IMR-90 (cell line): ENCODE data around the gene ANGPT4. TPM values are rescaled to one million over a fixed set of nuclear protein-coding genes. Genes with fewer than 3 reads are reported as not detected.

ENCODE experiments used
- ATAC-seq: fragments of 200-7000 bp; cut with Tn5 transposase; 2 replicates; pipeline ENCODE4 v1.9.1; 2020; ENCODE audit warnings: low read depth, mild to moderate bottlenecking, moderate library complexity
- BruUV-seq: library from RNA; stranded (reverse); fragments of 400-500 nt; replicated peaks from 2 replicates; lab custom pipeline; 2021; lab: Mats Ljungman, UMichigan
- CTCF ChIA-PET: fragments of 300-600 bp; formaldehyde crosslinking; extraction: SDS; loops from one replicate; lab custom pipeline; 2021; ENCODE audit warnings: antibody characterized with exemption; lab: Yijun Ruan, JAX
- POLR2A ChIA-PET: fragments of 300-600 bp; sonication (Branson Sonifier 250); formaldehyde crosslinking; loops from one replicate; lab custom pipeline; 2022; ENCODE audit warnings: antibody characterized with exemption; ENCODE audit not compliant: unreplicated experiment; lab: Charles Lee
- DNase-seq: peaks from one replicate; pipeline ENCODE4 v3.0.0; 2013
- H2AFZ ChIP-seq: replicated peaks from 2 replicates; pipeline ENCODE3; 2013; ENCODE audit warnings: low read length, mild to moderate bottlenecking; ENCODE audit not compliant: poor library complexity
- H2AK5ac ChIP-seq: 2 replicates; pipeline ENCODE4 v1.6.1; 2013; ENCODE audit warnings: low read depth, low read length, inconsistent platforms
- H2AK9ac ChIP-seq: replicated peaks from 2 replicates; pipeline ENCODE3; 2013; ENCODE audit warnings: mild to moderate bottlenecking, low read depth, low read length, moderate library complexity; ENCODE audit not compliant: poor library complexity
- H2BK120ac ChIP-seq: 2 replicates; pipeline ENCODE4 v1.6.1; 2013; ENCODE audit warnings: low read depth, low read length, inconsistent platforms
- H2BK15ac ChIP-seq: 3 replicates; pipeline ENCODE4 v1.6.1; 2013; ENCODE audit warnings: low read depth, low read length, inconsistent platforms
- H2BK20ac ChIP-seq: 2 replicates; pipeline ENCODE4 v1.6.1; 2013; ENCODE audit warnings: low read depth, mild to moderate bottlenecking, inconsistent platforms, low read length, moderate library complexity
- H2BK5ac ChIP-seq: 2 replicates; pipeline ENCODE4 v1.6.1; 2013; ENCODE audit warnings: mild to moderate bottlenecking, low read depth, low read length, inconsistent platforms; ENCODE audit not compliant: poor library complexity, severe bottlenecking
- H3K14ac ChIP-seq: replicated peaks from 2 replicates; pipeline ENCODE4 v1.6.1; 2013; ENCODE audit warnings: low read depth, low read length, inconsistent platforms
- H3K18ac ChIP-seq: 2 replicates; pipeline ENCODE4 v1.6.1; 2013; ENCODE audit warnings: low read depth, low read length, control low read depth
- H3K23ac ChIP-seq: 2 replicates; pipeline ENCODE4 v1.6.1; 2013; ENCODE audit warnings: low read depth, low read length, inconsistent platforms
- H3K27ac ChIP-seq: 2 replicates; pipeline ENCODE4 v1.5.1; 2013; ENCODE audit warnings: mild to moderate bottlenecking, control low read depth, low read length; ENCODE audit not compliant: insufficient read depth
- H3K27me3 ChIP-seq: 2 replicates; pipeline ENCODE4 v1.6.1; 2013; ENCODE audit warnings: low read length; ENCODE audit not compliant: control insufficient read depth, insufficient read depth
- H3K36me3 ChIP-seq: 2 replicates; pipeline ENCODE4 v1.6.1; 2013; ENCODE audit warnings: low read length, mixed read lengths; ENCODE audit not compliant: control insufficient read depth, insufficient read depth
- H3K4ac ChIP-seq: 2 replicates; pipeline ENCODE4 v1.6.1; 2013; ENCODE audit warnings: low read depth, low read length, inconsistent platforms
- H3K4me1 ChIP-seq: 2 replicates; pipeline ENCODE4 v1.6.1; 2013; ENCODE audit warnings: low read length, mixed read lengths; ENCODE audit not compliant: control insufficient read depth, insufficient read depth
- H3K4me2 ChIP-seq: 2 replicates; pipeline ENCODE4 v1.6.1; 2013; ENCODE audit warnings: low read depth, mild to moderate bottlenecking, control low read depth, low read length, moderate library complexity
- H3K4me3 ChIP-seq: 2 replicates; pipeline ENCODE4 v1.5.1; 2013; ENCODE audit warnings: low read depth, mild to moderate bottlenecking, control low read depth, low read length, moderate library complexity; ENCODE audit not compliant: insufficient read depth
- H3K56ac ChIP-seq: 2 replicates; pipeline ENCODE4 v1.6.1; 2013; ENCODE audit warnings: low read length, inconsistent platforms; ENCODE audit not compliant: insufficient read depth; ENCODE audit errors: extremely low read depth
- H3K79me1 ChIP-seq, 2 experiments: 2 replicates each; pipeline ENCODE4 v1.6.1; 2013; ENCODE audit warnings: low read length in 2 of 2, inconsistent platforms in 1 of 2, low read depth in 1 of 2
- H3K9ac ChIP-seq: 2 replicates; pipeline ENCODE4 v1.6.1; 2013; ENCODE audit warnings: low read depth, low read length, control low read depth
- H3K9me1 ChIP-seq: 2 replicates; pipeline ENCODE4 v1.6.1; 2013; ENCODE audit warnings: low read length, inconsistent platforms; ENCODE audit not compliant: insufficient read depth
- H3K9me3 ChIP-seq: 2 replicates; pipeline ENCODE4 v1.6.1; 2013; ENCODE audit warnings: low read length; ENCODE audit not compliant: control insufficient read depth, insufficient read depth
- H4K20me1 ChIP-seq: 2 replicates; pipeline ENCODE4 v1.6.1; 2013; ENCODE audit warnings: low read length, inconsistent platforms; ENCODE audit not compliant: insufficient read depth
- H4K5ac ChIP-seq: 2 replicates; pipeline ENCODE4 v1.6.1; 2013; ENCODE audit warnings: mild to moderate bottlenecking, low read depth, low read length, control low read depth
- H4K8ac ChIP-seq, 2 experiments: 2 replicates each; pipeline ENCODE4 v1.6.1; 2013; ENCODE audit warnings: low read depth in 2 of 2, low read length in 2 of 2, control low read depth in 1 of 2, inconsistent platforms in 1 of 2
- H4K91ac ChIP-seq: 2 replicates; pipeline ENCODE4 v1.6.1; 2013; ENCODE audit warnings: low read depth, low read length, inconsistent platforms; ENCODE audit not compliant: insufficient read depth
- POLR2A ChIP-seq: IDR thresholded peaks from 2 replicates; pipeline ENCODE4 v1.6.1; 2012; ENCODE audit warnings: mild to moderate bottlenecking, low read depth, low read length
- RAD21 ChIP-seq: IDR thresholded peaks from 2 replicates; pipeline ENCODE4 v1.6.1; 2012; ENCODE audit warnings: low read length, improper control_type of control experiment
- RFX5 ChIP-seq: IDR thresholded peaks from 2 replicates; pipeline ENCODE4 v1.8.0; 2012; ENCODE audit warnings: low read depth, mild to moderate bottlenecking, low read length, moderate library complexity
- WGBS, 2 experiments: methylation state at CpG; one replicate each; pipeline versions ENCODE4 v1.1.5 to v1.1.7; 2013; ENCODE audit warnings: missing lambda C conversion rate in 2 of 2; ENCODE audit not compliant: insufficient read length in 1 of 2; ENCODE audit errors: extremely low coverage in 2 of 2; 5-methylcytosine and 5-hydroxymethylcytosine counted together
- dilution Hi-C: fragments of 300-500 bp; cut with HindIII; formaldehyde crosslinking; loops from one replicate; pipeline ENCODE4 v1.14.3; 2018; ENCODE audit warnings: low sequenced_read_pairs; ENCODE audit not compliant: unreplicated experiment
- in situ Hi-C: fragments of 300-500 bp; cut with MboI; formaldehyde crosslinking; loops from 3 replicates; pipeline ENCODE4 v1.14.3; 2019; ENCODE audit warnings: low sequenced_read_pairs, inconsistent platforms, mixed read lengths
- intact Hi-C: fragments of 100-400 bp; cut with micrococcal nuclease; formaldehyde crosslinking; loops from 2 replicates; pipeline ENCODE4 v1.10.0; 2022
- polyA plus RNA-seq, 3 experiments: library from polyadenylated mRNA; depleted of rRNA; stranded (reverse); fragments of >200 nt; gene quantifications; 2 replicates each; pipeline ENCODE4 v1.2.3, GENCODE V29; 2012; ENCODE audit warnings: low replicate concordance in 1 of 3
- total RNA-seq: library from RNA; depleted of rRNA; stranded (reverse); fragments of >200 nt; gene quantifications from 2 replicates; pipeline ENCODE4 v1.2.3, GENCODE V29; 2012
- TF ChIP-seq, protein P1 (sequence below): conservative IDR thresholded peaks from 2 replicates; pipeline ENCODE4 v1.5.1; 2012; ENCODE audit warnings: mild to moderate bottlenecking, low read depth, low read length, improper control_type of control experiment

Gene ANGPT4
- total and polyA plus RNA-seq, 2 of the 4 experiments (the other 2 are of a cell fraction) = not detected

DNA sequence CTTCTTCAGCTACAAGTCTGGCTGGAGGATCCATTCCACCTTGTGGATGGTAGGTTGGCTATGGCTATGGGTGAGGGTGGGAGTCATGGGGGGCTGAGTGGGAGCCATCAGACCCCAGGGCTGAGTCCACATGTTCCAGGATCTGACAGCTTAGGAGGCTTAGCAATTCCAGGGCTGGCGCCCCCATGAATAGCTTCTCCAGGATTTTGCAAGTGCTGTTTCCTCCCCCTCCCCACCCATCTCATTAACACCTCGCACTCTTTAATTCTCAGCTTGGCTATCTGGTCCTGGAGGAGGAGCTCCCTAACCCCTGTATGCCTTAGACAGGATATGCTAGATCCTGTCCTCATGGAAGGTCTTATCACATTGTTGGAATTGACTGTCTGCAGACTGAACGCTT, 39.0 kb upstream of the ANGPT4 start:
- dilution Hi-C loops = no loop called here
- TF ChIP-seq RAD21 (no peak), POLR2A (no peak), RFX5 (no peak)
- TF ChIP-seq, protein P1, sequence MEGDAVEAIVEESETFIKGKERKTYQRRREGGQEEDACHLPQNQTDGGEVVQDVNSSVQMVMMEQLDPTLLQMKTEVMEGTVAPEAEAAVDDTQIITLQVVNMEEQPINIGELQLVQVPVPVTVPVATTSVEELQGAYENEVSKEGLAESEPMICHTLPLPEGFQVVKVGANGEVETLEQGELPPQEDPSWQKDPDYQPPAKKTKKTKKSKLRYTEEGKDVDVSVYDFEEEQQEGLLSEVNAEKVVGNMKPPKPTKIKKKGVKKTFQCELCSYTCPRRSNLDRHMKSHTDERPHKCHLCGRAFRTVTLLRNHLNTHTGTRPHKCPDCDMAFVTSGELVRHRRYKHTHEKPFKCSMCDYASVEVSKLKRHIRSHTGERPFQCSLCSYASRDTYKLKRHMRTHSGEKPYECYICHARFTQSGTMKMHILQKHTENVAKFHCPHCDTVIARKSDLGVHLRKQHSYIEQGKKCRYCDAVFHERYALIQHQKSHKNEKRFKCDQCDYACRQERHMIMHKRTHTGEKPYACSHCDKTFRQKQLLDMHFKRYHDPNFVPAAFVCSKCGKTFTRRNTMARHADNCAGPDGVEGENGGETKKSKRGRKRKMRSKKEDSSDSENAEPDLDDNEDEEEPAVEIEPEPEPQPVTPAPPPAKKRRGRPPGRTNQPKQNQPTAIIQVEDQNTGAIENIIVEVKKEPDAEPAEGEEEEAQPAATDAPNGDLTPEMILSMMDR = no peak
- H3K79me1 ChIP-seq = no peaks in the 10 kb centered on the region
- ATAC-seq (no peak), DNase-seq (no peak)
- H3K27ac ChIP-seq = no peak overlapping the region
- H2BK120ac ChIP-seq = no peak overlapping the region
- WGBS, 2 experiments = 57% methylated on average over 2 of the region's 3 CpGs; no CpG with 5 or more reads in 1 of the 2 experiments
- BruUV-seq = no TSS peak
- no peak overlapping the region for H4K5ac ChIP-seq
- H4K20me1 ChIP-seq = no peaks in the 10 kb centered on the region
- H3K56ac ChIP-seq = no peak overlapping the region
- H2BK15ac ChIP-seq = no peak overlapping the region
- no peak overlapping the region for H3K23ac ChIP-seq
- H3K9me1 ChIP-seq = no peaks in the 10 kb centered on the region; the same call in 1 of the 2 replicates
- no peak overlapping the region for H4K8ac ChIP-seq
- no peak overlapping the region for H2BK5ac ChIP-seq
- H3K4me3 ChIP-seq = no peak overlapping the region
- no peak overlapping the region for H3K4me2 ChIP-seq
- no peak overlapping the region for H2BK20ac ChIP-seq
- H3K4me1 ChIP-seq = no peaks in the 10 kb centered on the region
- H2AK5ac ChIP-seq = no peak overlapping the region
- H2AFZ ChIP-seq = no peak overlapping the region
- H3K27me3 ChIP-seq = peaks cover 7% of the 10 kb centered on the region
- ChIA-PET CTCF (interaction anchor here (0.8 to 3.9 kb wide), 2 partner anchors 122 to 139 kb away, joined by 3 to 63 read pairs; no protein-coding TSS in a partner anchor), POLR2A (no interaction called here)
- no peak overlapping the region for H2AK9ac ChIP-seq
- no peak overlapping the region for H3K4ac ChIP-seq
- in situ Hi-C loops = no loop called here
- no peak overlapping the region for H3K9ac ChIP-seq
- no peak overlapping the region for H3K18ac ChIP-seq
- H3K14ac ChIP-seq = no peak overlapping the region
- H3K36me3 ChIP-seq = no peaks in the 10 kb centered on the region
- H4K91ac ChIP-seq = no peak overlapping the region
- intact Hi-C loops = loop anchor here (5.0 kb wide), 2 partner anchors 123 to 257 kb away; partner anchors contain the start of gene FAM110A
- H3K9me3 ChIP-seq = no peaks in the 10 kb centered on the region
